ENCODE data around the gene SHE.
A peak's percentile ranks its signal among the peaks of the same experiment; 100 is the strongest.
"Not testable (repeated sequence)": the region's sequence is repeated elsewhere in the genome, so short reads cannot be mapped to it uniquely, and the experiment has no call there.

Gene SHE

DNA sequence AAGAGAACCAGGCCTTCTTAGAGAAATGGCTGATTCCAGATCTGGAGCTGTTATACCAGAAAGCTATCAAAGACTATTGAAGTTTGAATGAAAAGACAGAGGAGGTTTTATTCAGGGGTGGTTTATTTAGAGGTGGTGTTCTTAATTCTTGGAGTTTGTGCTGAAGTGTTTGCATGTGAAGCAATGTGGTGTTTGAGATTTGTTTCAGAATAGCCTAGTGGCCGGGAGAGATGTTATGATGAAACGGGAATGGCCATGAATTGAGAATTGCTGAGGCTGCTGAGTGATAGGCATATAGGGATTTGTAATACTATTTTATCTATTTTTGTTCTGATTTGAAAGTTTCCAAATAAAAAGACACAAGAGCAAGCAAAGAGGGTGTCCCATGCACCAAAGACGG lies 10.5 kb upstream of the SHE start:
- DNase-seq, result no peak

DNA sequence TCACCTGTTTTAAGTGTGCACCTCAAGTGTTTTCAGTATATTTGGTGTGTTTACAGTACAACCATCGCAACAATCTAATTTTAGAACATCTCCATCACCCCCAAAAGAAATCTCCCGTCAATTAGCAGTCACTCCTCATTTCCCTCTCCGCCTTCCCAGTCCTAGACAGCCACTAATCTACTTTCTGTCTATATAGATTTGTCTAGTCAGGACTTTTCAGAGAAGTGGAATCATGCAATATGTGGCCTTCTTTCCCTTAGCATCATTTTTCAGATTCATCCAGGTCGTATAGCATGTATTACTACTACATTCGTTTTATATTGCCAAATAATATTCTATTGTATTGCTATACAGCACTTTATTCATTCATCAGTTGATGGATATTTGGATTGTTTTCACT lies 1.7 kb upstream of the SHE start:
- DNase-seq, result no peak

DNA sequence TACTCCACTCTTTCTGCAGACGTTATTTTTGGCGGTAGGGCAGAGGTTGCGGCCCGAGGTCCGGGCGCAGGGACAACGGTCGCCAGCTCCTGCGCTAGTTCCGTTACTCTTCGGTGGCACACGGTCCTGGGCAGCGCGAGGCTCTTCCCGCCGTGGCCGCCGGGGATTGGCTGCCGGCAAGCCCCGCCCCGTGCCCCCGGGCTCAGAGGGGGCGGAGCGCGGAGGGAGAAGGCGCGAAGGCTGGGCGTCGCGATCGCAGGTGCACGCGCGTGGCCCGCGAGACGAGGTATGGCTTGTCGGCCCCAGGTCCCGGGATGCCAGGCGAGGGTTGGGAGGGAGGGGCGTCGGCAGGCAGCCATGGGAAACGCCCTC lies 518 bp upstream of the SHE start:
- no peak for DNase-seq

DNA sequence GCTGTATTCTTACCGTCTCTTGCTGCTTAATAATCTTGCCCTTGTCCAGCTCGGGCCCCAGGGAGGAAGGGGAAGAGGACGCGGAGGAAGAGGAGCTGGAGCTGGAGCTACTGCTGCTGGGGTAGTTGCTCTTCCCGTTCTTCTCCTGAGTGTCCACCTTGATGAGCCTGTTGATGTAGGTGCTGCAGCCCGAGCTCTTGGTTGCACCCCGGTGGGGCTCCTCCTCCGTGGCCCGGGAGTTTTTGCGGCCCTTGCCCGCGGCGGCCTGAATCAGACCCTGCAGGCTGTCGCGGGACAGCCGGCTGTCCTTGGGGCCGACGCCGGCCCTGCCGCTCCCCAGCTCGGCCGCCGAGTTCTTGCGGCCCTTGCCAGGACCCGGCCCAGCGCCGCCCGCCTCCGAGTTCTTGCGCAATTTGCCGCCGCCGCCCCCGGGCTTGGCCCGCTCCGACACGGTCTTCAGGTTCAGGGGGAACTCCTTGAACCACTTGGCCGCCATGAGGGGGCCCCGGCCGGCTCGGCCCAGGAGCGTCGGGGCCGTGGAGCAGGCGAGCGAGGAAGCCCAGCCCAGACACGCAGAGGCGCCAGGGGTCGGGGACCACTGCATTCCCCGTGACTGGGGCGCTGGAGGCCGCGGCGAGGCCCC lies 668 bp downstream of the SHE start:
- no peak for DNase-seq

DNA sequence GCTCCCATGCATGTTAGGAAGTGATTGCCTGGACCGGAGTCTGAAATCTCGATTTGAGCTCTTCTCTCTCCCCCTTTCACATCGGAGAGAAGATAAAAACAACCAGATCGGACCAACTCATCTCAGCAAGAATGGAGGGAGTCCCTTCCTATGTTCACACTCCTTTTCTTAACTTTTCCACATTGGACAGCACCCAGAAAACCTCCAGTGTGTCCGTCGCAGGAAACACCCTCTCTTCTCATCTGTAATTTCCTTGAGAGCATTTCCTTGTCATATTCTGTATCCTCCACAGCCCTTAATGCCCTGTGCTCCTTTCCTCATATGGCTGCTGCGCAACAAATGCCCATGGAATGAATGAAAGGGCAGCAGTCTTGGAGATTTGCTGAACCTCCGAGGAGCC lies 1.7 kb downstream of the SHE start:
- no peak for DNase-seq

DNA sequence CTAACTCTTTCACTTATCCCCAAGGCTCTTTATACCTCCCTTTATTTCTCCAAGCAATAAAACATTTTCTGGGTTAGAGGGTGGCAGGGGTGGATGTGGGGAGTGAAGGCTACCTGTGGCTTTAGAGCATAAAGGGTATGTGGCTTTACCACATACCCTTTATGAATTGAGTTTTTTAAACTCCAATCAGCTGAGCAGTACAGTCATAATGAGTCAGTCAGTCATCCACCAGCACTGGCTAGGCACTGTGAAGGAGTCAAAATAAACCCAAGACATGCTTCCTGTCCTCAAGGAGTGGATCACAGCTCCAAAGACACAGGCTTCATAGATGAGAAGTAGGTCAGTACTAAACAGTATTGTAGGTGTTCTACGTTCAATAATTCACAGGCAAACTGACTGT lies 2.8 kb downstream of the SHE start:
- DNase-seq, result no peak

DNA sequence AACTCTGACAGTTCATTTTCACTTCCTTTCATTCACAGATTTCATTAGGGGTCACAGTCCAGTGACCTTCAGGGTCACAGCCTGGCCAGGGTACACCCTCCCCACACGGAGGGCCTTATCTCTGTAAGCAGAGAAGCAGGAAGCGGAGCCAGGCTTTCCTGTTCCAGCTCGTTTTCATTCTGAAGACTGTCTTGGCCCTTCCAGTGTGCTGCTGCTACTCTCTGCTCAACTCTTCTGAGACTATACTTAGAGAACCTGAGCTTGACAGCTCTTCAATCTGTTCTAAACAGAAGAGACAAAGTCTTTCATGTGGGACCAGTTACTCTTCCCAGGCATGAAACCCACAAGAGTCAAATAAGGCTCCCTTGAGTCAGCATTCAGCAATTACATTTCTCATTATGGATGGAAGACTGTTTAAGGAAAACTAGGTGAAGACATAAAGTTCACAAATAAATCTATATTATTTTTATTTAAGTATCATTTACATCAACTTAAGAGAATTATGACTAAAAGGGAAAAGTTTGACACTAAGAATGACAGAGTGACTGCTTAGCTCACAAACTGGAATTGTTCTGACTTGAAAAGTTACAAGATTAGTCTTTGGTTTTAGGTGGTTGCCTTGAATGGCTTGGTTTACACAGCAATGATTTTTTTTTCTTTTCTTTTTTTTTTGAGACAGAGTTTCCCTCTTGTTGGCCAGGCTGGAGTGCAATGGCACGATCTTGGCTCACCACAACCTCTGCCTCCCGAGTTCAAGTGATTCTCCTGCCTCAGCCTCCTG lies 5.0 kb downstream of the SHE start:
- no peak for DNase-seq

DNA sequence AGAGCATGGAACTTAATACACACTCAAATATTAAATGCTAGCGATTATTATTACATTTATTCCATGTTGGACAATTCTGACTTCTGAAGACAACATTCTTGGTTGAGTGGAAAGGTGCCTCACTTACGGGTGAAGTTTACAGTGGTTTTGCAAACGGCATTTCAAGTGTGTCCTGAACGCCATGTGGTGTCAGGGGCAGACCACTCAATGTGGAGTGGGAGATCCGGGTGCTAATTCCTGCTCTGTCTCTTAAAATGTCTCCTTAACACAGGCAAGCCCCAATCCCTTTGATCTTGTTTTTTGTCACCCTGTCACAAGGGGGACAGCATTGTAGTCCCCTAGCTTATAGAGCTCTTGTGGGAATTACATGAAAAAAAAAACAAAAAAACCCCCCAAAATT lies 5.8 kb downstream of the SHE start:
- no peak for DNase-seq

DNA sequence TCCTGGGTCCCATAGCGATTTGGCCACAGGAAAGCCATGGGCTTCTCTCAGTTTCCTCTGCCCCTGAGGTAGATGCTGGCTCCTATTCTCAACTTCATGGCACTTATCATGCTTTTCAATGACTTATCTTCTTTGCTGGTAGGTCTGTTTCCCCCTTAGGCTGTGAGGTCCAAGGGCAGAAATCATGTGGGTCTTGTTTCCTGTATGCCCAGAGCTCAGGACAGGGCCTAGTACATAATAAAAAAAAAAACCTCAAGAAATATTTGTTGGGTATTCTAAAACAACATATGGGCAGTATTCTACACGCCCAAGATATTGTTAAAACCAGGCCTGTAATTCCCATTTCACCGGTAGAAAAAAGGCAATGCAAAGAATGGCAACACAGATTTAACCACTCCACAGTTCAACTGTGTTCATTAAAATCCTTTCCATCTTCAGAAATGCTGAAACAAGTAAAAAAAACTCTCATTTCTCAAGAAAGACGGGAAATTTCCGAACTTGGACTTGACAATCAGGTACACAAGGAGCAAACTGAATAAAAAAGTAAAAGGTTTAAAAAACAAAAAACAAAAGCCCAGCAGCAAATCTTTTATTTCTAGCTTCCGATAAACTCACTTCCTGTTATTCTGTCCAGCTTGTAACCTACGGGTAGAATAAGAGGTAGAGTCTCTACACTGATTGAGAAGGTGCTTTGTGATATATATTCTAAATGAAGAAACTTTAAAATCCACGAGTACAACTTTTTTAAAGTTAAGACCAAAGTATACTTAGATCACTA lies 6.5 kb downstream of the SHE start:
- DNase-seq, result no peak

DNA sequence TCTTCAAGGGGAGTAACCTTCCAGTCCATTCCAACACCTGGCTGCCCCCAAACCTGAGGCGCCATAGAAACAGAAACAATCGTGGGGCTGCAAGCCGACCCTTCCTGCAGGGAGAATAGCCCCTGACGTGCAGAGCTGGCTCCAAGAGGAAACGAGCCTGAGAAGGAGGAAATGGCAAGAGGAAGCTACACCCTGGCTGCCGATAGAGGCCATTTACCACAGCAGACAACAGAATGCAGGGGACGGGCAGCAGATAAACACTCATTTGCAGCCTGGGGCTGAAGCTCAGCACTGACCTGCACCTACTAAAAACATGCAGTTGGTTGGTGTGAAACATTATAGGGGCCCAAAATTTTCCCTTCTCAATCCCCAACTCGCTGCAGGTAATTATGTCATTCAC lies 8.9 kb downstream of the SHE start:
- no peak for DNase-seq

DNA sequence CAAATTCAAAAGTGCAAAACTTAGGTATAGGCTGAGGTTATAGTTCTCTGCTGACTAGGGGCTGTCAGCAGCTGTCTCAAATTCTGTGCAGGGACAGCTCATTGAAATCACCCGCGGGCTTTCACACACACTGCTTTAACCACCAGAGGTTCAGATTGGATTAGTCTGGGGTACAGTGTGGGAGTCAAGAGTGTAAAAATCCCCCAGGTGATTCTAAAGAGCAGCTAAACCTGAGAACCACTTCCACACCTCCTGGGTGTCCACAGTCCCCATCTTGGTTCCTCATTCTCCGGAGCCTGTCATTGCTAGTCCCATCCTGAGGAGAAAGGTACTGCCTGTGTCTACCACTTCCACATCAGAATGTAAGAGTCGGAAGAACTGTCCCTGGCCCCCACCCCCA lies 10.1 kb downstream of the SHE start:
- DNase-seq, result no peak

DNA sequence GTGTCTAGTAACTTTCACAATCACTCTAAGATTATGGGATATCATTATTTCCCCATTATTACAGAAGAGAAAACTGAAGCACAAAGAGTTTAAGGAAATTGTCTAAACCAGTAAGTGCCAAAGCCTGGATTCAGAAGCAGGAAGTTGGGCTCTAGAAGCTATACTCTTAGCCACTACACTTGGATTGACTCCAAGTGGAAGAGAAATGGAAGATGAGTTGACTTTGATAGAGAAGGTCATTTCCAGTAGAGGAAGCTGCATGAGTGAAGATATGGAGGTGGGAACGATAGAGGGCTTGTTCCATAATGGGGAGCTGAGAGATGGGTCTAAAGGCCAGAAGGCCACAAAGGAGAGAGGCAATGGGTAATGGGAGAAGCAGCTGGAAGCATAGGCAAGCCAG lies 11.9 kb downstream of the SHE start:
- DNase-seq, result no peak

DNA sequence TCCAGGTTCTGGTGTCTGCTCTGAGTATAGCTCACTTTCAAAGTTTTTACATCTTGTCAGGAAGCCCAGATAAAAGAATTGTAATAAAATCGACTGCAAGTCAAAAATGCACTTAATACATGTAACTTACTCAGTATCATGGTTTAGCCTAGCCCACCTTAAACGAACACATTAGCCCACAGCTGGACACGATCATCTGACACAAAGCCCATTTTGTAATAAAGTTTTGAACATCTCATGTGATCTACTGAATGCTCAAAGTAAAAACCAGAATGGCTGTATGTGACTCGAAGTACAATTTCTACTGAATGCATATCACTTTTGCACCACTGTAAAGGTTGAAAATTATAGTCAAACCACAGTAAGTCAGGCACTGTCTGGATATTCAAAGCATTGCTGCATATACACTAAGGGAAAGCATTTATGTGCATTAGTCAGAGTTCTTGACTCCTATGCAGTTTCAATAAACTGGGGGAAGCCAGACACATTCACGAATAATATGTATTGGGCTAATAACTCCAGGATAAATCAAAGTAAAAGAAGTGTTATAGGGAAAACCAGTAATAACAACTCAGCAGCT lies 12.4 kb downstream of the SHE start:
- DNase-seq, result no peak

DNA sequence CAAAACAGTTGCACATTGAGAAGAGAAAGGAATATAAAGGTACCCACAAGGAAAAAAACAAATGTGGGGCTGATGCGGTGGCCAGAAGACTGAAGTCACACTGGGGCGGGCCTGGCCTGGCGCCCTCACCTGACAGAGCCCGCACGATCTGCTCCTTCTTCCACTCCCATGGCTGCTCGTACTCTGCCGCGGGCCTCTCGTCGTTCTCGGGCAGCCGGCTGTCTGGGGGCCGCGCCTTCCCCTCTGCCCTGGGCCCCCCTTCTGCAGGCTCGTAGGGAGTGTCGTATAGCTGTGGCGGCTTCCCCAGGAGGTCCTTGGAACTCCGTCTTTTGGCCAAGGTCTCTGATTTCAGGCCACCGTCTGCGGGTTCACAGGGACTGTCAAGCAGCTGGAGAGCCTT lies 13.3 kb downstream of the SHE start:
- DNase-seq, result no peak

DNA sequence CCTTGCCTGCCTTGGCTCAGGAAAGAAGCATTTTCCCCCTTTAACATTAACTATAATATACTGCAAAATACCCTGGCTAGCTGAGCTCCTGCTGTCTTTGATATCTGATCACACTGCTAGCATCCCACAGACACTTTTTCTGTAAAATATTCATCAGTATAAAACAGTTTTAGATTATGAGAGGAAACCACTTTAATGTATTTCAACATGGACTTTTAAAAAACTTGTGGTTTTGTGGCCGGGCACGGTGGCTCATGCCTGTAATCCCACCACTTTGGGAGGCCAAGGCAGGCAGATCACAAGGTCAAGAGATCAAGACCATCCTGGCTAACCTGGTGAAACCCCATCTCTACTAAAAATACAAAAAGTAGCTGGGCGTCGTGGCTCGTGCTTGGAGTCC lies 15.5 kb downstream of the SHE start:
- not testable (repeated sequence) for DNase-seq

DNA sequence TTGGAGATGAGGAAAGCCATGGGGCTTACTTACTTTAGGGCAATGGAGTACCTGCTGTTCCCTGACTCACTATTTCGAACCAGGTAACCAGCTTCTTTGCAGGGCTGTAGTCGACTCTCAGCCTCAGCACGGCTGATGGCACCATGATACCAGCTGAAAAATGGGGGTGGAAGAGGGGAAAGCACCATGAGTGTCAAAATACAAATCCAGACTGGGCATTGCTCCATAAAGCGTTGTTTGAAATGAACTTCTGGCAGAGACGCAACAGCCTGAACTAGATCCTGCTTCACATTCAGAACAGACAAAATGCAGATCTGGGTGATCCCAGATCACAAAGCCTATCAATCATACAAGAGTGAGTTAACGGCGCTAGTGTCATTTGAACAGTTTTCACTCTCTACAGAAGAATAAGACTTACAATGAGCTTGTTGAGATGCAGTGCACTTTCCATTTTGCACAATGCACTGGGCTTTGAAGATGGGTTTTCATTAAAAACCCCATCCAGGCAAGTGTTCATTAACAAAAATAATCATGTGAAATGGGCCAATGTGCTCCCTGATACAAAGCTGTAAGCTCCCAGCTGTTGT lies 16.2 kb downstream of the SHE start:
- no peak for DNase-seq

DNA sequence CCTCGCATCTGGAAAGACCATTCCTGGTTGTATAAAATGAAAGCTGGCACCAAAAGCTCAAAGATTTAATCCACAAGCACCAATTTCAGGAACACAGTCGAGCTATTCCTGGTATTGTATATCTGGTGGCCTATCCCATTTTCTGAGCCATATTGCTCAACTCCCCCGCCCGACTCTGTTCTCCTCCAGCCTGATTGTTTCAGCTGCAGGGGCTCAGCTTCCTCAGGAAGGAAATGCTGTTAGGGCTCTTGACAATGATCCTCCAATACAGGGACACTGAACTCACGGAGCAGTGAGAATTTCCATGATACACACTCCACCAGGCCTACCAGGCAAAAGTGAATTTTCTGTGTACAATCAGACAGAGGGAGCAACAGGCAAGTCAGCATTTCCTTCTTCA lies 17.1 kb downstream of the SHE start:
- DNase-seq, result no peak

DNA sequence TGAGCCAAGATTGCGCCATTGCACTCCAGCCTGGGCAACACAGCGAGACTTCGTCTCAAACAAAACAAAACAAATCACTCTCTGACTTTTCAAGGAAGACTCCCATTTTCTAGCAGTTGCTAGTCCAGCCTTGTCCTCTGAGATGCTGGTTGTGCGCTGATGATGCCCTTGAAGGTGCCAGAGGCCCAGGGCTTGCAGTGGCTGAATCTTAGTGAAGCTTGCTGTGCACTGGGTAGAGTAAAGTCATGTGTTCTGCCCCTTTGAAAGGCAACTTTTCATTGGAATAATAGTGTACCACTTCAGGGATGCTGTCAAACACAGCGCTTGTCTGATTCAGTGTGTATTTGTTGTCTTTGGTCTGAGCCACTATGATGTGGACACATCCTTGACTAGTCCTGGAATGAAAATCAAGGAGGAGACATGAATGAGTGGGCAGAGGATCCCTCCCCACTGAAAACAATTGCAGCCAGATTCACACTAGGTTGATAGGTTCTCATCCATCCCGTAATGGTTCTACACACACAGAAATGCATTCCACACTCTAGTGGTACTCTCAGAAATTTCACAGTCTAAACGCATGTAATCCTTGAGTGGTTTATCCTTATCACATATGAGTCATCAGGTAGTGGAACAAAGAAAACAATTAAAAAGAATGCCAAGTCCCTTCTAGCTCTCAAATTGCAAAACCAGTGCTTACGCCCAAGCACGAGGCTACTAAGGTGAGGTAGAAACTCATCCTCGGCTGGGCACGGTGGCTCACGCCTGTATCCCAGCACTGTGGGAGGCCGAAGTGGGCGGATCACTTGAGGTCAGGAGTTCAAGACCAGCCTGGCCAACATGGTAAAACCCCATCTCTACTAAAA lies 18.0 kb downstream of the SHE start:
- no peak for DNase-seq

DNA sequence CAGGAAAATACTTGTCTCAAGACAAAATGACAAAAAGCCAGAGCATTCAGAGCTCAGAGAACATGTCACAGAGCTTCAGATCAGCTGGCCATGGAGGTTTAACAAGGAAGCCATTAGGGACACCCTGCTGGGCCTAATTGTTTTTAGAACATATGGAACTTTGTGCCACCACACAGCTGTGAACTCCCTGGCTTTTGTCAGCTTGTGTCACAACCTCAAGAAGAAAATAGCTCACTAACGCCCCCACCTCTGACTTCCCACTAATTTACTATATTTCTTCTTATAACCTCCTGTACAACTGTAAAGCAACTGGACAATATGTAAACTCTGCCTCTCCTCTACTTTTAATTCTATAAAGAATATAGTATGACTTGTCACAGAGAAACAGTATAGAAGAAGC lies 21.2 kb downstream of the SHE start:
- no peak for DNase-seq

DNA sequence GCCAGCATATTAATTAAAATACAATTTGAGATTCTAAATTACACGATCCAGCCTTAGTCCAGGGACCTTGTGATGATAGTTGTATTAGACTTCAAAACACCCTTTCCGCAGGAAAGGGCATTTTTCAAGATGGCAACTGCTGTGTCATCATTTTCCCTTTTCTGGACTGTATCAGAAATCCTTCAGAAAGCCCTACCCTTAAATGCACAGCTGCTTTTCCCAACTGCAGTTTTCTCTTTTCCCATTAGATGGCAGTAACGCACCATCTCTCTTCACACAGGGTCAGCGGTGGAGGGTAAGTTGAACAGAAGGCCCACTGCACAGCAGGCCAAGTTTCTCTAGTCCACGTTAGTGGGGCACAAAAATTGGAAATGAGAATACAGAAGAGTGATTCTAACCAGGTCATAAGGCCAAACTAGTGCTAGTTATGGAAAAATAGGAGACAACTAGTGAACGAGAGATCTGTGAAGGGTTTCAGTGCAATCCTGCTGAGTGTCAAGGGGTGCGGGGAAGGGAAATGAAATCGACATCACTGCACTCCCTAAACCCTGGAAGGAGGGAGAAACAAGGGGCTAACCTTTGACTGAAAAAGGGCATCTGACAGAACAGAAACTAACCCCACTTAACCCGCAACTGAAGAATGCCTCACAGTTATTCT lies 22.3 kb downstream of the SHE start:
- DNase-seq, result peak; percentile 45 to 69

DNA sequence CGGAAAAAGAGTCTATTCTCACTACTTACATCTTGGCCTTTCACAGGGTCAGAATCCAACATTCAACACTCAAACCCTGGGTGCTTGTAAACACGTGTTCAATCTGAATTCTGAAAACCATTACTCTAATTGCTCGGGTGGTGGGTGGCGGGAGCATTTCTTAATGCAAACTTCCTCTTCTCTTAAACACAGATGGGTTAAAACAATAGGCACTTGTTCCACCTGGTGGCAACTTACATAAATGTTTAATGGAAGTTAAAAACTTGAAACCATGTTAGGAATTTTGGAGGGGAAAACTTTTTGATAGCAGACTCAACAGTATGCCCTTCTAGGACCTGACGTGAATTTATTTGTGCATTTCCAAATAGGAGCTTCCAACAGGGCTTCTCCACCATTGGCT lies 23.6 kb downstream of the SHE start:
- DNase-seq, result peak; percentile 27 to 33

DNA sequence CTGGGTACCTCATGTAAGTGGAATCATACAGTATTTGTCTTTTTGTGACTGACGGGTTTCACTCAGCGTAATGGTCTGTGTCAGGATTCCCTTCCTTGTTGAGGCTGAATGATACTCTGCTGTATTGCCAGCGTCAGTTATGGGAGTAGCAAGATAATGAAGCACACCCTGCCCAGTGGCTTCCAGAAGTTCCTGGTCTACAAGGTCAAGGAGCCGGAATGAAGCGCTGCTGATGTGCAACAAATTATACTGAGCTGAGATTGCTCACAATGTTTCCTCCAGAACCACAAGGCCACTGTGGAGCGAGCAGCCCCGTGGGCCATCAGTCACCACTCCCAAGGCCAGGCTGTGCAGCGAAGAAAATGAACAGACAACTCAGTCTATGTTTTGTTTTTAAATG lies 24.2 kb downstream of the SHE start:
- DNase-seq, result no peak
